HepG2 (cell line): ENCODE measurements around the gene NKPD1. TPM values are rescaled to one million over a fixed set of nuclear protein-coding genes. Genes with fewer than 3 reads are reported as not detected.
A peak's percentile ranks its signal among the peaks of the same experiment; 100 is the strongest.

Experiments
- ATAC-seq: fragments of 200-7000 bp; cut with Tn5 transposase; 3 replicates; pipeline ENCODE4 v1.9.1; 2020; ENCODE audit warnings: mild to moderate bottlenecking, moderate library complexity
- BruUV-seq: library from RNA; stranded (reverse); fragments of 400-500 nt; replicated peaks from 2 replicates; lab custom pipeline; 2021; lab: Mats Ljungman, UMichigan
- CTCF ChIA-PET: fragments of 300-600 bp; formaldehyde crosslinking; extraction: SDS; loops from one replicate; lab custom pipeline; 2021; ENCODE audit warnings: low total read pairs, inconsistent platforms, low intra/inter-chr PET ratio; lab: Yijun Ruan, JAX
- POLR2A ChIA-PET: fragments of 350-600 bp; sonication (Branson Sonifier 250); formaldehyde crosslinking; loops from one replicate; lab custom pipeline; 2020; ENCODE audit warnings: antibody characterized with exemption, inconsistent platforms; lab: Yijun Ruan, JAX
- DNase-seq: peaks from one replicate; pipeline ENCODE4 v3.0.0-alpha.2; 2015; ENCODE audit warnings: low spot score
- FAIRE-seq: peaks from 3 replicates; lab custom pipeline; 2011; peaks lifted over from hg19 to GRCh38; lab: Jason Lieb, UNC
- H2AFZ ChIP-seq: one replicate; pipeline ENCODE4 v1.6.1; 2011; ENCODE audit warnings: low read length, inconsistent platforms
- H3K27ac ChIP-seq: fragments of 300-600 bp; 3 replicates; pipeline ENCODE4 v1.8.0; 2011; ENCODE audit warnings: mixed run types, mild to moderate bottlenecking, mixed read lengths, low read length, inconsistent platforms; ENCODE audit not compliant: insufficient read depth; ENCODE audit errors: extremely low read length
- H3K27me3 ChIP-seq, 2 experiments: fragments of 200-600 bp in 1 of 2; 2 replicates in 1 of 2; 3 replicates in 1 of 2; pipeline versions ENCODE4 v1.6.0 to v1.8.0; 2011; ENCODE audit warnings: low read length in 2 of 2, mild to moderate bottlenecking in 2 of 2, moderate library complexity in 2 of 2, inconsistent platforms in 1 of 2; ENCODE audit not compliant: insufficient read depth in 2 of 2, control insufficient read depth in 1 of 2
- H3K36me3 ChIP-seq, 2 experiments: fragments of 200-600 bp in 1 of 2; replicated peaks in 1 of 2; 2 replicates in 1 of 2; 3 replicates in 1 of 2; pipeline versions ENCODE4 v1.5.1 to v1.8.0; 2011; ENCODE audit warnings: low read length in 2 of 2, inconsistent platforms in 1 of 2; ENCODE audit not compliant: insufficient read depth in 2 of 2, control insufficient read depth in 1 of 2
- H3K4me1 ChIP-seq: 2 replicates; pipeline ENCODE4 v1.5.1; 2012; ENCODE audit warnings: low read length, inconsistent platforms; ENCODE audit not compliant: insufficient read depth
- H3K4me2 ChIP-seq: 2 replicates; pipeline ENCODE4 v1.6.0; 2011; ENCODE audit warnings: low read depth, low read length, inconsistent platforms
- H3K4me3 ChIP-seq, 3 experiments: fragments of 200-600 bp in 1 of 3; sonication (generic), shearing (Covaris generic) in 1 of 3; replicated peaks in 1 of 3; 2 replicates each; pipeline ENCODE4 v1.5.1; 2011 to 2016; ENCODE audit warnings: low read length in 3 of 3, inconsistent platforms in 2 of 3, low read depth in 2 of 3, mild to moderate bottlenecking in 2 of 3, control low read depth in 1 of 3, mixed read lengths in 1 of 3; ENCODE audit not compliant: insufficient read depth in 1 of 3
- H3K79me2 ChIP-seq: one replicate; pipeline ENCODE4 v1.6.1; 2011; ENCODE audit warnings: low read length, inconsistent platforms; ENCODE audit not compliant: insufficient read depth
- H3K9ac ChIP-seq: 2 replicates; pipeline ENCODE4 v1.6.0; 2011; ENCODE audit warnings: mild to moderate bottlenecking, low read depth, low read length, inconsistent platforms; ENCODE audit not compliant: insufficient read depth
- H3K9me3 ChIP-seq: 2 replicates; pipeline ENCODE4 v1.5.1; 2012; ENCODE audit warnings: mild to moderate bottlenecking, low read length
- H4K20me1 ChIP-seq: 2 replicates; pipeline ENCODE4 v1.6.0; 2011; ENCODE audit warnings: inconsistent platforms, mild to moderate bottlenecking, low read length, moderate library complexity; ENCODE audit not compliant: insufficient read depth
- ARID3A ChIP-seq: IDR thresholded peaks from 2 replicates; pipeline ENCODE4 v1.6.1; 2012; ENCODE audit warnings: low read depth, low read length, improper control_type of control experiment
- BORCS8-MEF2B ChIP-seq: sonication (generic); formaldehyde crosslinking; IDR thresholded peaks from 2 replicates; pipeline ENCODE4 v1.8.0; 2022; ENCODE audit warnings: mild to moderate bottlenecking, missing genetic modification reagents
- ETV5 ChIP-seq: IDR thresholded peaks from 2 replicates; pipeline ENCODE4 v1.6.1; 2018; ENCODE audit warnings: missing biosample characterization, missing genetic modification reagents, inconsistent platforms, borderline replicate concordance
- KLF15 ChIP-seq: sonication (generic); formaldehyde crosslinking; IDR thresholded peaks from 2 replicates; pipeline ENCODE4 v1.8.1; 2023; ENCODE audit warnings: borderline replicate concordance, mild to moderate bottlenecking, inconsistent platforms, missing genetic modification reagents, mixed read lengths
- NFE2 ChIP-seq: sonication (generic); formaldehyde crosslinking; IDR thresholded peaks from 2 replicates; pipeline ENCODE4 v1.4.0; 2020; ENCODE audit warnings: missing genetic modification reagents
- RFX1 ChIP-seq: fragments of 450-650 bp; IDR thresholded peaks from 2 replicates; pipeline ENCODE4 v1.6.1; 2017
- SOX5 ChIP-seq: IDR thresholded peaks from 2 replicates; pipeline ENCODE4 v1.6.1; 2016; ENCODE audit warnings: borderline replicate concordance
- THAP11 ChIP-seq: IDR thresholded peaks from 2 replicates; pipeline ENCODE4 v1.6.1; 2016; ENCODE audit warnings: missing biosample characterization, missing genetic modification reagents
- ZBTB39 ChIP-seq: sonication (generic); formaldehyde crosslinking; IDR thresholded peaks from 2 replicates; pipeline ENCODE4 v1.5.0; 2020; ENCODE audit warnings: missing genetic modification reagents
- ZNF331 ChIP-seq: sonication (generic); formaldehyde crosslinking; IDR thresholded peaks from 2 replicates; pipeline ENCODE4 v1.4.0; 2020; ENCODE audit warnings: missing genetic modification reagents
- ZNF382 ChIP-seq: sonication (generic); formaldehyde crosslinking; IDR thresholded peaks from 2 replicates; pipeline ENCODE4 v1.5.0; 2020; ENCODE audit warnings: missing genetic modification reagents, mild to moderate bottlenecking, borderline replicate concordance
- ZNF574 ChIP-seq: sonication (generic); formaldehyde crosslinking; IDR thresholded peaks from 2 replicates; pipeline ENCODE4 v1.4.0; 2020; ENCODE audit warnings: missing genetic modification reagents
- ZNF770 ChIP-seq: sonication (generic); formaldehyde crosslinking; IDR thresholded peaks from 2 replicates; pipeline ENCODE4 v1.5.0; 2020; ENCODE audit warnings: mild to moderate bottlenecking, missing genetic modification reagents
- WGBS: methylation state at CpG from one replicate; pipeline ENCODE4 v1.1.6; 2017; ENCODE audit warnings: low lambda C conversion rate; 5-methylcytosine and 5-hydroxymethylcytosine counted together
- in situ Hi-C: cut with HindIII; loops from 2 replicates; pipeline ENCODE4 v1.10.0; 2017; ENCODE audit warnings: low pct_unique_long_range_greater_than_20kb; ENCODE audit not compliant: extremely low pct_ligation_motif_present
- intact Hi-C: fragments of 100-400 bp; cut with micrococcal nuclease; formaldehyde crosslinking; loops from one replicate; pipeline ENCODE4 v1.10.0; 2022; ENCODE audit not compliant: unreplicated experiment
- polyA plus RNA-seq, 8 experiments: library from polyadenylated mRNA; depleted of rRNA in 3 of 8; stranded (reverse) in 7 of 8; unstranded in 1 of 8; fragments of >200 nt; fragmentation: Illumina TruSeq in 4 of 8; extraction: Trizol in 4 of 8; gene quantifications; 2 replicates each; pipeline versions ENCODE4 v1.2.1 to v1.2.3, GENCODE V29; 2011 to 2016; ENCODE audit warnings: low read depth in 4 of 8, missing spikeins in 1 of 8, mixed read lengths in 1 of 8; ENCODE audit not compliant: insufficient read depth in 1 of 8
- total RNA-seq, 5 experiments: library from RNA; depleted of rRNA; stranded (reverse); fragments of >200 nt; fragmentation: Illumina TruSeq; extraction: Trizol; gene quantifications; 2 replicates each; pipeline ENCODE4 v1.2.3, GENCODE V29; 2016; ENCODE audit warnings: low read depth in 1 of 5

Gene NKPD1
- total and polyA plus RNA-seq, 2 of the 13 experiments (the other 11 are each of a cell fraction or from before 2014, with no cell fraction given), result 0.03 TPM; not detected in 1

- Histone ChIP-seq H3K4me3 (peak overlapping the region in 1 of 3 experiments; percentile 43; a peak in 1 of 6 replicates), H3K79me2 (no peaks in the 10 kb centered on the region), H4K20me1 (0 out of 2 replicates have a peak, but pooled peaks cover 2% of the 10 kb centered on the region), H3K4me2 (peak overlapping the region; percentile 79; the same call in 1 of the 2 replicates), H3K4me1 (peaks cover 29% of the 10 kb centered on the region), H3K36me3 (no peaks in the 10 kb centered on the region), H3K27me3 (0 out of 5 replicates have a peak, but pooled peaks cover 0 to 1% of the 10 kb centered on the region in 2 experiments), H3K27ac (no peak overlapping the region), H2AFZ (no peak overlapping the region), H3K9me3 (no peaks in the 10 kb centered on the region), H3K9ac (no peak overlapping the region)
- 53% methylated on average over 12 of the region's 12 CpGs for WGBS
- ATAC-seq, result peak; percentile 90
- in situ Hi-C loops (no loop called here), intact Hi-C loops (loop anchor here (10.0 kb wide), 1 partner anchor 58 kb away; the partner anchor contains the start of gene EXOC3L2)
- FAIRE-seq, result no peak
- ChIA-PET POLR2A (interaction anchor here (1.6 kb wide), 1 partner anchor 8 kb away, joined by 12 read pairs; the partner anchor contains the start of genes BLOC1S3 and TRAPPC6A), CTCF (interaction anchor here (1.3 kb wide), 1 partner anchor 24 kb away, joined by 8 read pairs; no protein-coding TSS in a partner anchor)
- BruUV-seq, result no TSS peak
- DNase-seq, result peak; percentile 75
- TF ChIP-seq SOX5 (CRISPR knock-in tag) (no peak), KLF15 (no peak), ETV5 (CRISPR knock-in tag) (no peak), ARID3A (peak; percentile 52; the same call in 1 of the 2 replicates), BORCS8-MEF2B (CRISPR knock-in tag) (no peak), ZNF574 (0 out of 2 replicates have a peak, but pooled peaks have one; percentile 19), ZNF770 (peak; percentile 70; the same call in 1 of the 2 replicates), ZBTB39 (CRISPR knock-in tag) (no peak), THAP11 (no peak), ZNF331 (CRISPR knock-in tag) (no peak), RFX1 (peak; percentile 59; the same call in 1 of the 2 replicates), ZNF382 (CRISPR knock-in tag) (no peak), NFE2 (no peak)
Observed at GRCh38 chr19:45186509-45187334, 25.9 kb upstream of the NKPD1 start.
